GM12878 (cell line): ENCODE measurements around the gene ARHGAP45. TPM values are rescaled to one million over a fixed set of nuclear protein-coding genes. Genes with fewer than 3 reads are reported as not detected.

Experiments used
- RELB ChIP-seq: fragments of 450-650 bp; IDR thresholded peaks from 2 replicates; pipeline ENCODE4 v1.6.1; 2017; ENCODE audit warnings: low read depth, mild to moderate bottlenecking, moderate library complexity
- polyA plus RNA-seq, 11 experiments: library from polyadenylated mRNA; depleted of rRNA in 4 of 11; unstranded in 6 of 11; stranded (reverse) in 5 of 11; fragments of >200 nt; fragmentation: Nextera tagmentation in 4 of 11; fragmentation: Illumina TruSeq in 1 of 11; extraction: Ambion mirVana in 4 of 11; extraction: Trizol in 1 of 11; gene quantifications; 1 replicate in 1 of 11; 2 replicates in 10 of 11; pipeline versions ENCODE4 v1.2.1 to v1.2.3, GENCODE V29; 2011 to 2016; ENCODE audit warnings: inconsistent platforms in 2 of 11, missing spikeins in 2 of 11, low read depth in 1 of 11
- total RNA-seq, 4 experiments: library from RNA; depleted of rRNA in 3 of 4; stranded (reverse); fragments of >200 nt in 3 of 4; fragmentation: Illumina TruSeq in 1 of 4; extraction: Trizol in 1 of 4; gene quantifications; 2 replicates each; pipeline versions ENCODE4 v1.2.1 to v1.2.3, GENCODE V29; 2013 to 2021
- TF ChIP-seq, protein P1 (sequence below): fragments of 450-650 bp; formaldehyde crosslinking; IDR thresholded peaks from 2 replicates; pipeline ENCODE4 v1.4.0; 2020; ENCODE audit warnings: mild to moderate bottlenecking, moderate library complexity

ARHGAP45 gene
- total and polyA plus RNA-seq, 10 of the 15 experiments (the other 5 are each of a cell fraction or from before 2014, with no cell fraction given), result 1.4 to 151 (median 59.9) TPM

GRCh38 chr19:1131718-1132551 is 65.0 kb downstream of the ARHGAP45 start (continued):
- TF ChIP-seq, protein P1, sequence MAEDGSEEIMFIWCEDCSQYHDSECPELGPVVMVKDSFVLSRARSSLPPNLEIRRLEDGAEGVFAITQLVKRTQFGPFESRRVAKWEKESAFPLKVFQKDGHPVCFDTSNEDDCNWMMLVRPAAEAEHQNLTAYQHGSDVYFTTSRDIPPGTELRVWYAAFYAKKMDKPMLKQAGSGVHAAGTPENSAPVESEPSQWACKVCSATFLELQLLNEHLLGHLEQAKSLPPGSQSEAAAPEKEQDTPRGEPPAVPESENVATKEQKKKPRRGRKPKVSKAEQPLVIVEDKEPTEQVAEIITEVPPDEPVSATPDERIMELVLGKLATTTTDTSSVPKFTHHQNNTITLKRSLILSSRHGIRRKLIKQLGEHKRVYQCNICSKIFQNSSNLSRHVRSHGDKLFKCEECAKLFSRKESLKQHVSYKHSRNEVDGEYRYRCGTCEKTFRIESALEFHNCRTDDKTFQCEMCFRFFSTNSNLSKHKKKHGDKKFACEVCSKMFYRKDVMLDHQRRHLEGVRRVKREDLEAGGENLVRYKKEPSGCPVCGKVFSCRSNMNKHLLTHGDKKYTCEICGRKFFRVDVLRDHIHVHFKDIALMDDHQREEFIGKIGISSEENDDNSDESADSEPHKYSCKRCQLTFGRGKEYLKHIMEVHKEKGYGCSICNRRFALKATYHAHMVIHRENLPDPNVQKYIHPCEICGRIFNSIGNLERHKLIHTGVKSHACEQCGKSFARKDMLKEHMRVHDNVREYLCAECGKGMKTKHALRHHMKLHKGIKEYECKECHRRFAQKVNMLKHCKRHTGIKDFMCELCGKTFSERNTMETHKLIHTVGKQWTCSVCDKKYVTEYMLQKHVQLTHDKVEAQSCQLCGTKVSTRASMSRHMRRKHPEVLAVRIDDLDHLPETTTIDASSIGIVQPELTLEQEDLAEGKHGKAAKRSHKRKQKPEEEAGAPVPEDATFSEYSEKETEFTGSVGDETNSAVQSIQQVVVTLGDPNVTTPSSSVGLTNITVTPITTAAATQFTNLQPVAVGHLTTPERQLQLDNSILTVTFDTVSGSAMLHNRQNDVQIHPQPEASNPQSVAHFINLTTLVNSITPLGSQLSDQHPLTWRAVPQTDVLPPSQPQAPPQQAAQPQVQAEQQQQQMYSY, result no peak
- TF ChIP-seq RELB, result no peak
